Rectal smooth muscle tissue (tissue), 1 donor: ENCODE measurements around the gene KRR1.
"Not testable (repeated sequence)": the region's sequence is repeated elsewhere in the genome, so short reads cannot be mapped to it uniquely, and the experiment has no call there.

Experiments used
- H3K27ac ChIP-seq: one replicate; pipeline ENCODE4 v1.7.0; 2013; ENCODE audit warnings: low read depth, low read length, inconsistent platforms
- H3K27me3 ChIP-seq: one replicate; pipeline ENCODE4 v1.7.0; 2013; ENCODE audit warnings: low read length; ENCODE audit not compliant: control insufficient read depth, insufficient read depth
- H3K36me3 ChIP-seq: one replicate; pipeline ENCODE4 v1.7.0; 2013; ENCODE audit warnings: low read length; ENCODE audit not compliant: control insufficient read depth, insufficient read depth
- H3K4me1 ChIP-seq: one replicate; pipeline ENCODE4 v1.7.0; 2013; ENCODE audit warnings: low read length; ENCODE audit not compliant: control insufficient read depth, insufficient read depth
- H3K4me3 ChIP-seq: one replicate; pipeline ENCODE4 v1.7.0; 2013; ENCODE audit warnings: low read length
- H3K9ac ChIP-seq: one replicate; pipeline ENCODE4 v1.7.0; 2013; ENCODE audit warnings: low read length

KRR1 gene

GRCh38 chr12:75543529-75543928, 32.1 kb upstream of the KRR1 start:
- Histone ChIP-seq H3K27ac (no peak overlapping the region), H3K4me3 (no peak overlapping the region), H3K4me1 (no peaks in the 10 kb centered on the region), H3K36me3 (no peaks in the 10 kb centered on the region), H3K27me3 (no peaks in the 10 kb centered on the region), H3K9ac (no peak overlapping the region)

DNA sequence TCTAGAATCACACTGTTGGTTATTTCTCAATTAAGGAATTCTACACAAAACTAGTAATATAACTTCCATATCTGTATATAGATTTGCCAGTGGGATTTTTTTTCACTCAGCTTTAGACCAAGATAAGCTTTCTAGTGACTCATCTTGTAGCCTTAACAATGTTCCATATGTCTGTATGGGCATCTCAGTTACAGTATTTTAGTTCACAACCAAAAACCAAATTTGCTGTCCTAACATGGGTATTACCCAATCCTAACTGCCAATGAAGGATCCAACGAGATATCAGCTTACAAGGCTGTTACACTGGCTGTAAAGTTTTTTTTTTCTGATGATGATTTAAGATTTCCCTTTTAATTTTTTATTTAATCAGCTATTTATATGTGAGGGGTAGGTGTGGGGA, 31.5 kb upstream of the KRR1 start:
- Histone ChIP-seq H3K4me3 (no peak overlapping the region), H3K36me3 (no peaks in the 10 kb centered on the region), H3K9ac (no peak overlapping the region), H3K27ac (no peak overlapping the region), H3K4me1 (no peaks in the 10 kb centered on the region), H3K27me3 (no peaks in the 10 kb centered on the region)

DNA sequence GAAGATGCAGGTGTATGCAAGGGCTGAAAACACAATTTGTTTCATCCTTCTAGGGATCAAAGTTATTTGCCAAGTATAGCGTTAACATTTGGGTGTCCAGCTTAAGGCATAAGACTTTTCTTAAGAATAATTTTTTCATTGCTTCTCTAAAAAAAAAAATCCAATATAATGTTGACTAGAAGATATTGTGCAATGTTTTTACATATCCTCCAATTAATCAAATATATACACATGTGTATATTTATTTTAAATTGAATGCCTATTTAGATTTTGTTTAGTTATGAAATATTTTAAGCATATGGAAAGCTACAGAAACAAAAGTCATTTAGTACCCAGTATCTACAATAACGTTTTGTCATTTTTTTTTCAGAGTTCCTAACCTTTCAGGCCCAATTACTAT, 28.5 kb upstream of the KRR1 start:
- Histone ChIP-seq H3K9ac (no peak overlapping the region), H3K27me3 (no peaks in the 10 kb centered on the region), H3K36me3 (no peaks in the 10 kb centered on the region), H3K4me3 (no peak overlapping the region), H3K27ac (no peak overlapping the region), H3K4me1 (no peaks in the 10 kb centered on the region)

- Histone ChIP-seq H3K27me3 (no peaks in the 10 kb centered on the region), H3K27ac (no peak overlapping the region), H3K4me1 (no peaks in the 10 kb centered on the region), H3K4me3 (no peak overlapping the region), H3K9ac (no peak overlapping the region), H3K36me3 (no peaks in the 10 kb centered on the region)
Observed at GRCh38 chr12:75533239-75533638, 21.8 kb upstream of the KRR1 start.

GRCh38 chr12:75529826-75530225, 18.4 kb upstream of the KRR1 start:
- Histone ChIP-seq H3K27ac (no peak overlapping the region), H3K4me3 (no peak overlapping the region), H3K27me3 (no peaks in the 10 kb centered on the region), H3K4me1 (no peaks in the 10 kb centered on the region), H3K36me3 (no peaks in the 10 kb centered on the region), H3K9ac (no peak overlapping the region)

GRCh38 chr12:75529316-75529715, 17.9 kb upstream of the KRR1 start:
- Histone ChIP-seq H3K9ac (no peak overlapping the region), H3K27me3 (no peaks in the 10 kb centered on the region), H3K27ac (no peak overlapping the region), H3K4me3 (no peak overlapping the region), H3K4me1 (no peaks in the 10 kb centered on the region), H3K36me3 (no peaks in the 10 kb centered on the region)

DNA sequence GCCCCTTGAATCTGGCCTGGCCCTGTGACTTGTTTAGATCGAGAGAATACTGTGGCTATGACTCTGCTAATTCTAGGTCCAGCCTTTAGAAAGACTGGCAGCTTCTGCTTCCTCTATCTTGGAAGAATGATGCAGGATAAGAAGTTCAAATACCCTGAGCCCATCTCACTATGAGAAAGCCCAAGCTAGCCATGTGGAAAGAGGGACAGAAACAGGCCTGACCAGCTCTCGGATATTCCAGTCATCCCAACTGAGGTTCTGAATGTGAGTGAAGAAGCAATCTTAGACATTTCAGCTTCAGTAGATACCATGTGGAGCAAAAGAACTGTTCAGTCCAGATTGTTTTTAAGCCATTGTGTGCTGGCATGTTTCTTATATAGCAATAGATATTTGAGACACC, 17.3 kb upstream of the KRR1 start:
- Histone ChIP-seq H3K4me3 (no peak overlapping the region), H3K27ac (no peak overlapping the region), H3K9ac (no peak overlapping the region), H3K27me3 (no peaks in the 10 kb centered on the region), H3K4me1 (no peaks in the 10 kb centered on the region), H3K36me3 (no peaks in the 10 kb centered on the region)

GRCh38 chr12:75528272-75528671, 16.9 kb upstream of the KRR1 start:
- Histone ChIP-seq H3K36me3 (no peaks in the 10 kb centered on the region), H3K9ac (no peak overlapping the region), H3K4me3 (no peak overlapping the region), H3K4me1 (no peaks in the 10 kb centered on the region), H3K27me3 (no peaks in the 10 kb centered on the region), H3K27ac (no peak overlapping the region)

DNA sequence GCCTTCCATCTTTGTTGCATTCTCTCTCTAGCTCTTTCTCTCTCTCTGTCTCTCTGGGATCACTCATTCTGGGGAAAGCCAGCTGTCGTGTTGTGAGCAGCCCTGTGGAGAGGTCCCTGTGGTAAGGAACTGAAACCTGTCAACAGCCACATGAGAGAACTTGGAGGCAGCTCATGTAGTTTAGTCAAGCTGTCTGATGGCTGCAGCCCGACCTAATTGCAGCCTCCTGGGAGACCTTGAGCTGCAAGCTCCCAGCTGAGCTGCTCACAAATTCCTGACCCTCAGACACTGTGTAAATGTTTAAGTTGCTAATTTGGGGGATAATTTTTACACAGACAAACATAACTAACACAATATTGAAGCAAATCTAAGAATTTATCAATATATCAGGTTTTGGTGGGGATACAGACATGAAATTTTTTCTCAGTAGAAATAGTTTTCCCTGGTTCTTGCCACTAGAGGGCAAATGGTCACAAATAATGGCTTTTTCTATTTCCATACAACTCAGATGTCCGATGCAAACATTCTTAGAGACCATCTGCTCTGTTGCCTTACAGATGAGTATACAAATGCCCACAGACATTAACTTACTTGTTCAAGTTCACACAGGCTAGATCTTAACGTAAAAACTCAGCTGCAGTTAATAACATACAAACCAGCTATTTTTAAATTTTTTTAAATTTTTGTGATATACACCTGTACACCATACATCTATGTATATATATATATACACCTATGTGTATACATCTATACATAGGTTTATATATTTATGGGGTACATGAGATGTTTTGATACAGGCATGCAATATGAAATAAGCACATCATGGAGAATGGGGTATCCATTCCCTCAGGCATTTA, 15.5 kb upstream of the KRR1 start:
- no peaks in the 10 kb centered on the region for H3K4me1 ChIP-seq
- H3K36me3 ChIP-seq, result no peaks in the 10 kb centered on the region
- no peak overlapping the region for H3K9ac ChIP-seq
- H3K4me3 ChIP-seq, result no peak overlapping the region
- no peak overlapping the region for H3K27ac ChIP-seq
- no peaks in the 10 kb centered on the region for H3K27me3 ChIP-seq

DNA sequence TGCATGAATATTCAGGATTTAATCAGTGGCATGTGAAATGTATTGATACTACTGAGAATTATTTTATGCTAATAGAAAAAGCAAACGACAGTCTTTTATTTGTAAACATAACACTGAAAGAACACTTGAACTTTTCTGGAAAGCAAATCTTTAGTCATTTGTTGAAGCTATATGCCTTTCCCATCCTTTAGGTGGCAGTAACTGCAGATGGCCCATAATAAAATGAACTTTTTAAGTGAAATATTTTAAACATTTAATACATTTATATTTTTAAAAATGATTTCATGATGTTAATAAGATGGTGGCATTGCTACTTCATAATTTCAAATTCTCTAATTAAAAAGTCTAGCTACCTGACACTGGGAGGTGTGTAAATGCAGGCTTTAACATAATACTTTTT, 13.9 kb upstream of the KRR1 start:
- Histone ChIP-seq H3K27me3 (no peaks in the 10 kb centered on the region), H3K27ac (no peak overlapping the region), H3K4me3 (no peak overlapping the region), H3K9ac (no peak overlapping the region), H3K4me1 (no peaks in the 10 kb centered on the region), H3K36me3 (no peaks in the 10 kb centered on the region)

GRCh38 chr12:75522124-75522523, 10.7 kb upstream of the KRR1 start:
- not testable (repeated sequence) for H3K27me3 ChIP-seq, H3K36me3 ChIP-seq, H3K4me1 ChIP-seq, H3K4me3 ChIP-seq, H3K27ac ChIP-seq, H3K9ac ChIP-seq

DNA sequence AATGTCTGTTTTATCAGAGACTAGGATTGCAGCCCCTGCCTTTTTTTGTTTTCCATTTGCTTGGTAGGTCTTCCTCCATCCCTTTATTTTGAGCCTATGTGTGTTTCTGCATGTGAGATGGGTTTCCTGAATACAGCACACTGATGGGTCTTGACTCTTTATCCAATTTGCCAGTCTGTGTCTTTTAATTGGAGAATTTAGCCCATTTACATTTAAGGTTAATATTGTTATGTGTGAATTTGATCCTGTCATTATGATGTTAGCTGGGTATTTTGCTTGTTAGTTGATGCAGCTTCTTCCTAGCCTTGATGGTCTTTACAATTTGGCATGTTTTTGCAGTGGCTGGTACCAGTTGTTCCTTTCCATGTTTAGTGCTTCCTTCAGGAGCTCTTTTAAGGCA, 9.8 kb upstream of the KRR1 start:
- H3K27me3 ChIP-seq, result not testable (repeated sequence)

DNA sequence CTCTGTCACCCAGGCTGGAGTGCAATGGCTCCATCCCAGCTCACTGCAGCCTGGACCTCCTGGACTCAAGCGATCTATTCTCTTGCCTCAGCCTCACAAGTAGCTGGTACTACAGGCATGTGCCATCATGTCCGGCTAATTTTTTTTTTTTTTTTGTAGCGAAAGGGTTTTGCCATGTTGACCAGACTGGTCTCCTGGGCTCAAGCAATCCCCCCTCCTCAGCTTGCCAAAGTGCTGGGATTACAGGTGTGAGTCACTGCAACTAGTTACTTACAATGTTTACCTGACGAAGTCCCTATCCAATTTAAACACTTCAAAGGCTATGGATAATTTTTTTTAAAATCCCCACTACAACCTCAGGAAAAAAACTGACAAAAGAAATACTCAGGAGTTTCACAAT, 1.8 kb downstream of the KRR1 start:
- no peak overlapping the region for H3K27ac ChIP-seq
- H3K27me3 ChIP-seq, result no peaks in the 10 kb centered on the region
- no peaks in the 10 kb centered on the region for H3K36me3 ChIP-seq
- H3K9ac ChIP-seq, result no peak overlapping the region
- H3K4me3 ChIP-seq, result no peak overlapping the region
- H3K4me1 ChIP-seq, result peaks cover 9% of the 10 kb centered on the region

More for the DNA sequence above, 9.8 kb upstream of the KRR1 start:
- H3K36me3 ChIP-seq, H3K9ac ChIP-seq, H3K4me1 ChIP-seq, H3K27ac ChIP-seq, H3K4me3 ChIP-seq: not testable (repeated sequence)
